ENCODE data around the gene HTATIP2.

Gene HTATIP2

GRCh38 chr11:20387261-20388095, 24.0 kb downstream of the HTATIP2 start, which contains the start of gene PRMT3:
TSS of gene PRMT3 (plus strand) at chr11:20387716. CDS start at chr11:20387747, 31 bp downstream.
- Mint-ChIP-seq H3K27ac (peak within 1 kb of the TSS; percentile 100), H3K4me1 (peaks cover 9 to 15% of the 10 kb centered on the region in 2 donors)

DNA sequence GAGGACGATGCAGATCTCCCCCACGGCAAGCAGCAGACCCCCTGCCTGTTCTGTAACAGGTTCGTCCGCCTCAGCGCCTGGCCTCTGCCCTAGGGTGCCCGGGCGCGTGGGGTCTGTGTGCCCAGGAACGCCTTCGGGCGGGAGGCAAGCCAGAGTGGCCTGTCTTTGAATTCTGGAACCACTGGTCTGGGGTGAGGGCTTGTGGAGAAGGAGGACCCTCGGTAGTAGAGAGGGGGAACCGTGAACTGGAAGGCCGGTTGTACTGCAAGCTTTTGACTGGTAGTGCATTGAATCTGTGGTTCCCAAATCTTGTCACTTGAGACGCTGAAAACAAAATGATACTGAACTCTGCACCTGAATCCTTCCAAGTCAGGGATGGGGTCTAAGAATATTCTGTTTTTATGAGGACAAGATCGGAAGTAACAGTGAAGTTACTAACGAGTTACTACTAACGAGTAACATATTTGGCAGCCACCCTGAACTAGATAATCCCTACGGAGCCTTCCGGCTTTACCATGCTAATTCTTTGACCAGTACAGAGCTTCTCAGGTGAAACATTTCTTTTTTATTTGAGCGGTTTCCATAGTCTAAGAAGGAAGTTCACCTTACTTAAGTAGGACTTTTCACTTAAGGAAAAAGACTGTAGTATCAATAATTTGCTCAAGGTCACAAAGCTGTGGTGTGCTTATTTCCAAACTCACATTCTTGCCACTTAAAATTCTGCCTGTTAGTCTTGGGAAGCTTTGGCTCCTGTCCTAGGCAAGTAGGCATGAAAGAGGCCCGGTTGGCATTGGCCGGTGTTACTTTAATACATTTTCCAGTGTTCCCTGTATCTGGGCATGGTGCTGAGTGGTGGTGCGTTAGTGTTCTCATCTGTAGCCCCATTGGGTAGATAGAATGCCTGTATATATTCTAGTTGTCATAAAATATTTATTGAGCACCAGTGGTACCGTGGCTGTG, 24.9 kb downstream of the HTATIP2 start:
- H3K4me3 Mint-ChIP-seq: peak overlapping the region; percentile 98 to 100
- H3K27me3 Mint-ChIP-seq: no peaks in the 10 kb centered on the region
- peaks cover 9 to 15% of the 10 kb centered on the region in 2 donors for H3K4me1 Mint-ChIP-seq
- no peak for DNase-seq
- peak; percentile 18 to 22 for ATAC-seq (replicated peaks)
- peaks cover 12 to 31% of the 10 kb centered on the region in 2 donors for H3K36me3 Mint-ChIP-seq
- H3K27ac Mint-ChIP-seq: peak overlapping the region; percentile 99
- H3K9me3 Mint-ChIP-seq: no peaks in the 10 kb centered on the region

More at GRCh38 chr11:20387261-20388095, 24.0 kb downstream of the HTATIP2 start, which contains the start of gene PRMT3:
- H3K9me3 Mint-ChIP-seq: no peaks in the 10 kb centered on the region
- H3K4me3 Mint-ChIP-seq: peak within 1 kb of the TSS; percentile 98 to 100
- ATAC-seq (replicated peaks) (peak; percentile 88 to 93), DNase-seq (peak; percentile 96)
- no peaks in the 10 kb centered on the region for H3K27me3 Mint-ChIP-seq
- H3K36me3 Mint-ChIP-seq: peaks cover 15 to 26% of the 10 kb centered on the region in 2 donors

GRCh38 chr11:20397281-20397680, 33.8 kb downstream of the HTATIP2 start:
- DNase-seq (no peak), ATAC-seq (replicated peaks) (peak; percentile 73 to 80)
- Mint-ChIP-seq H3K27ac (no peak overlapping the region), H3K36me3 (peaks cover 12 to 37% of the 10 kb centered on the region in 2 donors), H3K4me3 (no peak overlapping the region), H3K27me3 (no peaks in the 10 kb centered on the region), H3K9me3 (no peaks in the 10 kb centered on the region), H3K4me1 (peaks cover 4 to 9% of the 10 kb centered on the region in 2 donors)

DNA sequence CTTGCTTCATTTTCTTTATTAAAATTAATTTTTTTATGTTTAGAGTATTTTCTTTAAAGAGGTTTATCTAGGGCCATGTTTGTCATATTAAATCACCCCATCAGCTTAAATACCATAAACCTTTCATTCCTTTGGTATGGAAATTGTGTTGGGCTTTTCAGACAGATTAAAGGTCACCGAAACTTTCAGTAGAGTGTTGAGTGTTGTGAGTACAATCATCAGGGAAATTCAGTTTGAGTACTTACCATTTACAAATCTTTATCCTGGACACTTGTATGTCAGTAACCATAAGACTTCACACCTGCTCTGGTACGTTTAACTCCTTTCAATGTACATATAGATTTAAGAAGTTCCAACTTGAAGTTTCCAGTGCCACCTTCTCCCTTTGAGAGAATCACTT, 36.0 kb downstream of the HTATIP2 start:
- Mint-ChIP-seq H3K9me3 (no peaks in the 10 kb centered on the region), H3K4me3 (no peak overlapping the region), H3K36me3 (peaks cover 24 to 41% of the 10 kb centered on the region in 2 donors), H3K4me1 (peaks cover 4 to 9% of the 10 kb centered on the region in 2 donors), H3K27me3 (no peaks in the 10 kb centered on the region), H3K27ac (no peak overlapping the region)
- ATAC-seq (replicated peaks) (no peak), DNase-seq (no peak)

GRCh38 chr11:20403059-20403458, 39.5 kb downstream of the HTATIP2 start:
- Mint-ChIP-seq H3K27ac (no peak overlapping the region), H3K4me1 (peaks cover 0 to 6% of the 10 kb centered on the region in 2 donors), H3K4me3 (no peak overlapping the region), H3K36me3 (peaks cover 21 to 44% of the 10 kb centered on the region in 2 donors), H3K27me3 (no peaks in the 10 kb centered on the region), H3K9me3 (no peaks in the 10 kb centered on the region)
- ATAC-seq (replicated peaks) (no peak), DNase-seq (no peak)

GRCh38 chr11:20406484-20406883, 43.0 kb downstream of the HTATIP2 start:
- Mint-ChIP-seq H3K36me3 (peaks cover 21 to 44% of the 10 kb centered on the region in 2 donors), H3K4me1 (no peaks in the 10 kb centered on the region), H3K27me3 (no peaks in the 10 kb centered on the region), H3K9me3 (no peaks in the 10 kb centered on the region), H3K4me3 (no peak overlapping the region), H3K27ac (no peak overlapping the region)
- no peak for ATAC-seq (replicated peaks)
- no peak for DNase-seq

DNA sequence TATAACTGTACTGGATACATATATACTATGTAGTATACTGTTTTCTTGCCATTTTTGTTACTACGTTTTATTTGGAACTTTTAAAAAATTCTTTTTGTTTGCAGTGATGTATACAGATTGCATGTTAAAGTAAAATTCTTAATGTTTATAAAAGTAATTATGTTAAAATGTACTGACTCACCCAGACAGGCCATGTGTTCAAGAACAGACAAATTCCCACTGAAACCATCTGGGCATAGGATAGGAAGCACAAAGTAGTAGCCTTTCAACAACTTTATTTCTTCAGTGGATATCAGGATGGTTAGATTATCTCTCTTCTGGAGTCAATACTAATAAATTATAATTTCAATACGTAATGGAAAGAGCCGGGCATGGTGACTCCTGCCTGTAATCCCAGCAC, 43.8 kb downstream of the HTATIP2 start:
- Mint-ChIP-seq H3K27ac (no peak overlapping the region), H3K4me1 (no peaks in the 10 kb centered on the region), H3K36me3 (peaks cover 22 to 43% of the 10 kb centered on the region in 2 donors), H3K4me3 (no peak overlapping the region), H3K27me3 (no peaks in the 10 kb centered on the region), H3K9me3 (no peaks in the 10 kb centered on the region)
- no peak for ATAC-seq (replicated peaks)
- no peak for DNase-seq

DNA sequence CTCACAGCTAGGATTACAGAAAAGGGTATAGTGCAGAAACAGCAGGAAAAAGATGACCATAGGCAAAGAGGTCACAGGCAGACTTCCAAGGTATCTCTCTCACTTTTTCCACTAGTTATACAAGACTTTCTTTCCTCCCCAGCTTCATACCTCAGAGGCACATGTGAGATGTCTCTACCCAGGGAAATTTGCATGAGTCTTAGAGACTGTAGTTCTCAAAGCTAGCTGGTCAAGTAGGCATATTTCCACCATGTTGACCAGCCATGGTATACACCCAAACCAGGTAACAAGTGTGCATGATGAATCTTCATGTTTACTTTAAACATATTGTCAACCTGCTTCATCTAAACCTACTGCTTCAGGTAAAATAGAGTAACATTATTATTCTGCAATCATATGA, 51.9 kb downstream of the HTATIP2 start:
- Mint-ChIP-seq H3K27ac (no peak overlapping the region), H3K9me3 (no peaks in the 10 kb centered on the region), H3K36me3 (peaks cover 37 to 66% of the 10 kb centered on the region in 2 donors), H3K4me1 (peaks cover 9 to 10% of the 10 kb centered on the region in 2 donors), H3K4me3 (no peak overlapping the region), H3K27me3 (no peaks in the 10 kb centered on the region)
- no peak for DNase-seq
- ATAC-seq (replicated peaks): peak; percentile 44 to 68

- no peak overlapping the region for H3K27ac Mint-ChIP-seq
- peaks cover 9 to 10% of the 10 kb centered on the region in 2 donors for H3K4me1 Mint-ChIP-seq
- no peaks in the 10 kb centered on the region for H3K9me3 Mint-ChIP-seq
- peaks cover 43 to 69% of the 10 kb centered on the region in 2 donors for H3K36me3 Mint-ChIP-seq
- H3K27me3 Mint-ChIP-seq: no peaks in the 10 kb centered on the region
- H3K4me3 Mint-ChIP-seq: no peak overlapping the region
- DNase-seq (no peak), ATAC-seq (replicated peaks) (no peak)
These were observed 54.3 kb downstream of the HTATIP2 start for GRCh38 chr11:20417771-20418170.

DNA sequence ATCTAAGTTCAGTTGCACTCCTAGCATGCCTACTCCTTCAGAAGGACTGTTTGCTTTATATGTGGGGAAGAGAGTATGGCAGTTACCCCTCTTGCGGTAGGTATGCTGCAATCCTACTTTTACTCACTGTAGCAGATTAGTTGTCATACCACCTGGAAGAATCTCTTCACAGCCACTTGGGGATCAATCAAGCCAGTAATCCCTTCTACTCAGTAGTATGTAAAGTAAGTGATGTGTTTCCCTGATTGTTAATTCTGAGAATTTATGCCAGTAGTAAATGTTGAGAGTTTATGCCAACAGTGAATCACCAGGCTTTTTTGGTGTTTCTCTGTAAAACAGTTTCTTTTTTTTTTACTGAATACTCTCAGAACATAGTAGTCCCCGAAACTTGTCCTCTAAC, 58.4 kb downstream of the HTATIP2 start:
- Mint-ChIP-seq H3K4me3 (no peak overlapping the region), H3K27ac (no peak overlapping the region), H3K27me3 (no peaks in the 10 kb centered on the region), H3K9me3 (no peaks in the 10 kb centered on the region), H3K4me1 (peaks cover 0 to 2% of the 10 kb centered on the region in 2 donors), H3K36me3 (peaks cover 27 to 59% of the 10 kb centered on the region in 2 donors)
- DNase-seq: no peak
- no peak for ATAC-seq (replicated peaks)

- no peak overlapping the region for H3K27ac Mint-ChIP-seq
- H3K36me3 Mint-ChIP-seq: peaks cover 20 to 37% of the 10 kb centered on the region in 2 donors
- ATAC-seq (replicated peaks) (no peak), DNase-seq (no peak)
- no peaks in the 10 kb centered on the region for H3K27me3 Mint-ChIP-seq
- no peaks in the 10 kb centered on the region for H3K9me3 Mint-ChIP-seq
- no peaks in the 10 kb centered on the region for H3K4me1 Mint-ChIP-seq
- no peak overlapping the region for H3K4me3 Mint-ChIP-seq
These were observed 65.7 kb downstream of the HTATIP2 start for GRCh38 chr11:20429216-20429615.
